ENCODE results near the gene RNF145.

Gene RNF145

DNA sequence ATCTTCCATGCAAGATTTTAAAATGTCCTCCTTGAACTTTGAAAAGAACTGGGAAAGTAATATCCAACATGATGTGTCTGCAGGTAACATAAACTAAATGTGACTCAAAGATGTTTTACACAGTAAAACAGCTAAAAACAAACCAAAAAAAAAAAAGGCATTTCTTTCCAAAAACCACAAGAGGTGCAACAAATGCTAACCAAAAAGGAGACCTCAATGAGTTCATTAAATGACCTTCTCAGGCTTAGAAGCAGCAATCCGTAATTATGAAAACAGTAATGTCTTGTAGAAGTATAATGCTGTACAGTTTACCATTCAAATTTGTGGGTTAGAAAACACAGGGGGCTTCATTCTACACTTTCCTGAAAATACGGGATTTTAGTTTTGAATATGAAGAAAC lies 2.5 kb downstream of the RNF145 start:
- no peak for DNase-seq (ENCODE audit: low read depth)
- peak overlapping the region; percentile 88 for H3K4me3 ChIP-seq (ENCODE audit: low read depth, low read length)
- TF ChIP-seq, protein P1, sequence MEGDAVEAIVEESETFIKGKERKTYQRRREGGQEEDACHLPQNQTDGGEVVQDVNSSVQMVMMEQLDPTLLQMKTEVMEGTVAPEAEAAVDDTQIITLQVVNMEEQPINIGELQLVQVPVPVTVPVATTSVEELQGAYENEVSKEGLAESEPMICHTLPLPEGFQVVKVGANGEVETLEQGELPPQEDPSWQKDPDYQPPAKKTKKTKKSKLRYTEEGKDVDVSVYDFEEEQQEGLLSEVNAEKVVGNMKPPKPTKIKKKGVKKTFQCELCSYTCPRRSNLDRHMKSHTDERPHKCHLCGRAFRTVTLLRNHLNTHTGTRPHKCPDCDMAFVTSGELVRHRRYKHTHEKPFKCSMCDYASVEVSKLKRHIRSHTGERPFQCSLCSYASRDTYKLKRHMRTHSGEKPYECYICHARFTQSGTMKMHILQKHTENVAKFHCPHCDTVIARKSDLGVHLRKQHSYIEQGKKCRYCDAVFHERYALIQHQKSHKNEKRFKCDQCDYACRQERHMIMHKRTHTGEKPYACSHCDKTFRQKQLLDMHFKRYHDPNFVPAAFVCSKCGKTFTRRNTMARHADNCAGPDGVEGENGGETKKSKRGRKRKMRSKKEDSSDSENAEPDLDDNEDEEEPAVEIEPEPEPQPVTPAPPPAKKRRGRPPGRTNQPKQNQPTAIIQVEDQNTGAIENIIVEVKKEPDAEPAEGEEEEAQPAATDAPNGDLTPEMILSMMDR (conservative IDR thresholded peaks at IDR 0.05; ENCODE audit: low read depth, low read length), result no peak

DNA sequence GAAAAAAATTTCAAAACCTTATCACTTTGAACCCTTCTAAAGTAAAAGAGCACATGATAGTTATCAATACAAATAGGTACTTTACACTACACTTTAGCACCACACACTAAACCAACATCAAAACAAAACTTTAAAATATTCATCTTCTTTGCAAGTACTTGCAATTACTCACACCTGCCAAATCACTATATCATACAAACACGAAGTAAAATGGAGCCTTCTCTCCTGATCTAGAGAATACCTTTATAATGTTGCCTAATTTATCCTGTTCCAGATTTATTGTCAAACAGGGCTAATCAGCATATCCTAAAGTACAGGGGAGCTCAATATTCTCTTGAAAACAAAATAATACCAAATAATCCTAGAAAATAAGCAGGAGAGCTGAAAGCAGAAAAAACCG lies 3.0 kb downstream of the RNF145 start:
- H3K4me3 ChIP-seq (ENCODE audit: low read depth, low read length), result peak overlapping the region; percentile 88
- TF ChIP-seq, protein P1 (conservative IDR thresholded peaks at IDR 0.05; ENCODE audit: low read depth, low read length), result no peak
- DNase-seq (ENCODE audit: low read depth), result no peak

DNA sequence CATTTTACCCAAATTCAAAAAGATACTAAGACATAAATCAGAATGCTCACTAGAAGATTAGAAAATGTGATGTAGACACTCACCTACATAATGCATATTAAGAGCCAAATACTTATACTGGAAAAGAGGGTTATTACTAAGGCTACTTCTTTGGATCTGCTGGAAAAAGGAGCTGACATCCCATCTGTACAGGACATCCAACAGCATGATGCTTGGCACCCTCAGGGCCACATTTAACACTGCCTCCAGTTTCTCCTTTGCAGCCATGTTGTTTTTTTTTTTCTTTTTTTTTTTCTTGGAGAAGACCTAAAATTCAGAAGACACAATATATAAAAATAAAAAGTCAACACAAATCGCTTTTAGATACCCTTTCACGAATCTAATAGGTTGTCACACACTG lies 6.0 kb downstream of the RNF145 start:
- TF ChIP-seq, protein P1 (conservative IDR thresholded peaks at IDR 0.05; ENCODE audit: low read depth, low read length), result no peak
- no peak overlapping the region for H3K4me3 ChIP-seq (ENCODE audit: low read depth, low read length)
- DNase-seq (ENCODE audit: low read depth), result no peak

DNA sequence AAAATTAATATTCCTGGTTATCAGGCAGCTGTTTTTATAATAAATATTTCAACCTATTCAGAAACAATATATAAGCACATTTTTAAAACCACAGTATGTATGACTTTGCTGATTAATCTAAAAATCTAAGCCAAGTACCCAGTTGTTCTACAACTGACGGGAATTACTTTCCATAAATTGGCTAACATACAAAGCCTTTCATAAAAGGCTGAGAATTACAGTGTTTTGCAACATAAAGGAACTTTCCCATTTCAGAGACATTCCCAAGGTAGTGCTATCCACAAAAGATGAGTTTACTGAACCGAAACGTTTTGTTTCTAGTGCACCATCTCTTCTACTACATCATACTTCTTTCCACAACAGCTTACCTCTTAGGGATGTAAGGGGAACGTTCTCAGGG lies 7.2 kb downstream of the RNF145 start:
- DNase-seq (ENCODE audit: low read depth), result no peak
- H3K4me3 ChIP-seq (ENCODE audit: low read depth, low read length), result no peak overlapping the region
- TF ChIP-seq, protein P1 (conservative IDR thresholded peaks at IDR 0.05; ENCODE audit: low read depth, low read length), result no peak

DNA sequence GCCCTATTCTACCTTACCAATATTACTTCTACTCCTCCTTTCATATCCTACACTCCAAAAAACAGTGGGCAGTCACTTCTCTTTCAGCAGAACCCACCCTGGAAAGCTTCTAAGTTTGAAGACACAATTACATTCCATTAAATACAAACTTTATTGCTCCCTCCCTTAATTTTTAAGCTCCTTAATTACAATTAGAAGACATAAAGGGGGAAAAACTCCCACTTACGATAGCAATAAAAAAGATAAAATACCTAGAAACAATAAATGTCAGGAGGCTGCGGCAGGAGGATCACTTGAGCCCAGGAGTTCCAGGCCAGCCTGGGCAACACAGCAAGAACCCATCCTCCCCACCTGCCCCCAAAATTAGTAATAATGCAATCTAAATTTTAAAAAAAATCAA lies 9.6 kb downstream of the RNF145 start:
- TF ChIP-seq, protein P1 (conservative IDR thresholded peaks at IDR 0.05; ENCODE audit: low read depth, low read length), result no peak
- H3K4me3 ChIP-seq (ENCODE audit: low read depth, low read length), result no peak overlapping the region

DNA sequence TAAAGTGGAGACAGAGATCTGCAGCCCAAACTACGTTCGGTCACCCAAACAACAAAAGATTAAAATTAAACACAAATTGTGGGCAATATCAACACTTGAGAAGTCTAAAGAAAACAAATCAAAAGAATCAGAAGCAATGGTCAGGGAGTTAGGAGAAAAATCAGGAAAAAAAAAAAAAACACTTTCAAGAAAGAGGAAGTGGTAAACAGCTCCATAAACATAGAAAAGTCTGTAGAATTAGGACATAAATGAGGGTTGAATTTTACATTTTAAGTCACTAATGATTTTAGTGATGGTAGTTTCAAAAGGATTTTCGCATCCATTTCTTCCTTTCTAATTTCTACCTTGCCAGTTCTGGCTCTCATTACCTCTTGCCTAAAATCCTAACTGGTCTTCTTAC lies 10.1 kb downstream of the RNF145 start:
- no peak overlapping the region for H3K4me3 ChIP-seq (ENCODE audit: low read depth, low read length)
- DNase-seq (ENCODE audit: low read depth), result no peak
- TF ChIP-seq, protein P1 (conservative IDR thresholded peaks at IDR 0.05; ENCODE audit: low read depth, low read length), result no peak

More for the DNA sequence above, 9.6 kb downstream of the RNF145 start:
- no peak for DNase-seq (ENCODE audit: low read depth)

Measured in choroid plexus epithelial cell (primary cell).